Skin of body (tissue), 2 donors: ENCODE data around the gene DAZL. TPM values are rescaled to one million over a fixed set of nuclear protein-coding genes. Genes with fewer than 3 reads are reported as not detected.

Experiments
- DNase-seq: peaks from one replicate; lab custom pipeline; 2025; lab: John Stamatoyannopoulos, UW
- total RNA-seq: library from RNA; depleted of rRNA; stranded (reverse); fragments of >200 nt; gene quantifications from one replicate; pipeline ENCODE4 v1.2.3, GENCODE V29; 2014

DAZL gene
- total RNA-seq, 1 donor from 2014 or later = not detected

GRCh38 chr3:16596352-16597032, 8.7 kb downstream of the DAZL start:
- DNase-seq = no peak

- DNase-seq = no peak
Observed at GRCh38 chr3:16595778-16596177, 9.4 kb downstream of the DAZL start.

- no peak for DNase-seq
Observed at GRCh38 chr3:16589867-16590624, 15.2 kb downstream of the DAZL start.

- DNase-seq = no peak
Observed at GRCh38 chr3:16589120-16589519, 16.1 kb downstream of the DAZL start.

- no peak for DNase-seq
Observed at GRCh38 chr3:16587681-16588060, 17.6 kb downstream of the DAZL start.

- no peak for DNase-seq
Observed at GRCh38 chr3:16587047-16587680, 18.1 kb downstream of the DAZL start.

- DNase-seq = no peak
Observed at GRCh38 chr3:16584880-16585279, 20.3 kb downstream of the DAZL start.

GRCh38 chr3:16583551-16583950, 21.7 kb downstream of the DAZL start:
- DNase-seq = no peak

GRCh38 chr3:16570113-16570512, 35.1 kb downstream of the DAZL start:
- DNase-seq = no peak

GRCh38 chr3:16568532-16568931, 36.7 kb downstream of the DAZL start:
- DNase-seq = no peak

GRCh38 chr3:16568115-16568514, 37.1 kb downstream of the DAZL start:
- DNase-seq = no peak

- DNase-seq = no peak
Observed at GRCh38 chr3:16559653-16560365, 45.4 kb downstream of the DAZL start.

- no peak for DNase-seq
Observed at GRCh38 chr3:16554126-16554525, 51.1 kb downstream of the DAZL start.

- no peak for DNase-seq
Observed at GRCh38 chr3:16552757-16553156, 52.5 kb downstream of the DAZL start.

GRCh38 chr3:16551342-16551976, 53.8 kb downstream of the DAZL start:
- no peak for DNase-seq

GRCh38 chr3:16550676-16551341, 54.4 kb downstream of the DAZL start:
- peak; percentile 94 for DNase-seq

- no peak for DNase-seq
Observed at GRCh38 chr3:16550305-16550675, 54.9 kb downstream of the DAZL start.

- no peak for DNase-seq
Observed at GRCh38 chr3:16548721-16549120, 56.5 kb downstream of the DAZL start.

GRCh38 chr3:16547561-16548357, 57.5 kb downstream of the DAZL start:
- no peak for DNase-seq
